ENCODE results near the gene TEDC1.

TEDC1 gene

GRCh38 chr14:105490572-105491365, at the start of gene TEDC1:
Gene TEDC1 (plus strand): TSS chr14:105491246. CDS start chr14:105491376, 130 bp downstream.
- H3K4me3 ChIP-seq (replicated peaks; ENCODE audit: low read depth, low read length), result peak within 1 kb of the TSS; percentile 67
- TF ChIP-seq CTCF (IDR thresholded peaks at IDR 0.05; ENCODE audit: low read depth, low read length, missing control alignments), result peak; percentile 65
- DNase-seq (ENCODE audit: extremely low read depth, low read depth), result peak; percentile 99

- DNase-seq (ENCODE audit: extremely low read depth, low read depth), result no peak
- TF ChIP-seq CTCF (IDR thresholded peaks at IDR 0.05; ENCODE audit: low read depth, low read length, missing control alignments), result no peak
- H3K4me3 ChIP-seq (replicated peaks; ENCODE audit: low read depth, low read length), result no peak overlapping the region
Measured at GRCh38 chr14:105442125-105442524, 48.9 kb upstream of the TEDC1 start.

- DNase-seq (ENCODE audit: extremely low read depth, low read depth), result no peak
Measured at GRCh38 chr14:105442834-105443233, 48.2 kb upstream of the TEDC1 start.

GRCh38 chr14:105444859-105445258, 46.2 kb upstream of the TEDC1 start:
- DNase-seq (ENCODE audit: extremely low read depth, low read depth), result no peak
- no peak for TF ChIP-seq CTCF (IDR thresholded peaks at IDR 0.05; ENCODE audit: low read depth, low read length, missing control alignments)

More at GRCh38 chr14:105442834-105443233, 48.2 kb upstream of the TEDC1 start:
- no peak overlapping the region for H3K4me3 ChIP-seq (replicated peaks; ENCODE audit: low read depth, low read length)
- no peak for TF ChIP-seq CTCF (IDR thresholded peaks at IDR 0.05; ENCODE audit: low read depth, low read length, missing control alignments)

GRCh38 chr14:105445290-105445689, 45.8 kb upstream of the TEDC1 start:
- no peak for TF ChIP-seq CTCF (IDR thresholded peaks at IDR 0.05; ENCODE audit: low read depth, low read length, missing control alignments)

More at GRCh38 chr14:105444859-105445258, 46.2 kb upstream of the TEDC1 start:
- no peak overlapping the region for H3K4me3 ChIP-seq (replicated peaks; ENCODE audit: low read depth, low read length)

GRCh38 chr14:105445901-105446845, 44.9 kb upstream of the TEDC1 start:
- no peak for TF ChIP-seq CTCF (IDR thresholded peaks at IDR 0.05; ENCODE audit: low read depth, low read length, missing control alignments)
- no peak overlapping the region for H3K4me3 ChIP-seq (replicated peaks; ENCODE audit: low read depth, low read length)
- DNase-seq (ENCODE audit: extremely low read depth, low read depth), result no peak

More at GRCh38 chr14:105445290-105445689, 45.8 kb upstream of the TEDC1 start:
- no peak overlapping the region for H3K4me3 ChIP-seq (replicated peaks; ENCODE audit: low read depth, low read length)
- no peak for DNase-seq (ENCODE audit: extremely low read depth, low read depth)

All from HFF-Myc (cell line).